Measurements from ENCODE around the gene AKAP6. TPM values are rescaled to one million over a fixed set of nuclear protein-coding genes. Genes with fewer than 3 reads are reported as not detected.

AKAP6 gene
- total RNA-seq, 1 donor from 2014 or later = 7.7 TPM

- no peaks in the 10 kb centered on the region for H3K9me3 ChIP-seq
- ATAC-seq (no peak), DNase-seq (no peak)
- no peak overlapping the region for H3K27ac ChIP-seq
- no peaks in the 10 kb centered on the region for H3K4me1 ChIP-seq
- TF ChIP-seq, protein P1, sequence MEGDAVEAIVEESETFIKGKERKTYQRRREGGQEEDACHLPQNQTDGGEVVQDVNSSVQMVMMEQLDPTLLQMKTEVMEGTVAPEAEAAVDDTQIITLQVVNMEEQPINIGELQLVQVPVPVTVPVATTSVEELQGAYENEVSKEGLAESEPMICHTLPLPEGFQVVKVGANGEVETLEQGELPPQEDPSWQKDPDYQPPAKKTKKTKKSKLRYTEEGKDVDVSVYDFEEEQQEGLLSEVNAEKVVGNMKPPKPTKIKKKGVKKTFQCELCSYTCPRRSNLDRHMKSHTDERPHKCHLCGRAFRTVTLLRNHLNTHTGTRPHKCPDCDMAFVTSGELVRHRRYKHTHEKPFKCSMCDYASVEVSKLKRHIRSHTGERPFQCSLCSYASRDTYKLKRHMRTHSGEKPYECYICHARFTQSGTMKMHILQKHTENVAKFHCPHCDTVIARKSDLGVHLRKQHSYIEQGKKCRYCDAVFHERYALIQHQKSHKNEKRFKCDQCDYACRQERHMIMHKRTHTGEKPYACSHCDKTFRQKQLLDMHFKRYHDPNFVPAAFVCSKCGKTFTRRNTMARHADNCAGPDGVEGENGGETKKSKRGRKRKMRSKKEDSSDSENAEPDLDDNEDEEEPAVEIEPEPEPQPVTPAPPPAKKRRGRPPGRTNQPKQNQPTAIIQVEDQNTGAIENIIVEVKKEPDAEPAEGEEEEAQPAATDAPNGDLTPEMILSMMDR (IDR thresholded peaks at IDR 0.05) = no peak
- intact Hi-C loops (cut with DNase I) = no loop called here
- H3K36me3 ChIP-seq = no peaks in the 10 kb centered on the region
- no peaks in the 10 kb centered on the region for H3K27me3 ChIP-seq
- no peak overlapping the region for H3K4me3 ChIP-seq
Measured at GRCh38 chr14:32336702-32337101, 7.6 kb downstream of the AKAP6 start.

- Histone ChIP-seq H3K27ac (no peak overlapping the region), H3K27me3 (no peaks in the 10 kb centered on the region), H3K36me3 (no peaks in the 10 kb centered on the region), H3K4me3 (no peak overlapping the region), H3K9me3 (no peaks in the 10 kb centered on the region), H3K4me1 (no peaks in the 10 kb centered on the region)
- ATAC-seq = no peak
- intact Hi-C loops (cut with DNase I) = no loop called here
- TF ChIP-seq, protein P1 (IDR thresholded peaks at IDR 0.05) = no peak
- DNase-seq = no peak
Measured at GRCh38 chr14:32337759-32338158, 8.7 kb downstream of the AKAP6 start.

DNA sequence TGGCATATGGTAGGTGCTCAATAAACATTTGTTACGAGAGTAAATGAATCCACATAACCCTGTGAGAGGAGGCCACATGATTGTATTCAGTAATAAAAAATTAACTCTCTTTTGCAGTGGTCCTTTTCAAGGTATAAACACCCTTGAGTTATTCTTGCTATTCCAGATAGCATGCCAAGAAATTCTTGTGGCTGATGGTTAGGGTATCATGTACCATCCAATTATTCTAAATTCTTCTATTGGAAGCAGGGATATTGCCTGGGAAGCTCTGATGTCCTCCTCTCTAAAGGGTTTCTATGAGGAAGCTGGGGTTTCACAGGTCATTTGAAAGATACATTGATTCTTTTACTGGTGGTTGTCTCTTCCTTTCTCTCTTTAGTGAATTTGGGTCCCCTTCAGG lies 10.1 kb downstream of the AKAP6 start:
- Histone ChIP-seq H3K9me3 (no peaks in the 10 kb centered on the region), H3K27ac (no peak overlapping the region), H3K36me3 (no peaks in the 10 kb centered on the region), H3K4me1 (no peaks in the 10 kb centered on the region), H3K27me3 (no peaks in the 10 kb centered on the region), H3K4me3 (no peak overlapping the region)
- TF ChIP-seq, protein P1 (IDR thresholded peaks at IDR 0.05) = no peak
- DNase-seq (no peak), ATAC-seq (no peak)
- intact Hi-C loops (cut with DNase I) = no loop called here

DNA sequence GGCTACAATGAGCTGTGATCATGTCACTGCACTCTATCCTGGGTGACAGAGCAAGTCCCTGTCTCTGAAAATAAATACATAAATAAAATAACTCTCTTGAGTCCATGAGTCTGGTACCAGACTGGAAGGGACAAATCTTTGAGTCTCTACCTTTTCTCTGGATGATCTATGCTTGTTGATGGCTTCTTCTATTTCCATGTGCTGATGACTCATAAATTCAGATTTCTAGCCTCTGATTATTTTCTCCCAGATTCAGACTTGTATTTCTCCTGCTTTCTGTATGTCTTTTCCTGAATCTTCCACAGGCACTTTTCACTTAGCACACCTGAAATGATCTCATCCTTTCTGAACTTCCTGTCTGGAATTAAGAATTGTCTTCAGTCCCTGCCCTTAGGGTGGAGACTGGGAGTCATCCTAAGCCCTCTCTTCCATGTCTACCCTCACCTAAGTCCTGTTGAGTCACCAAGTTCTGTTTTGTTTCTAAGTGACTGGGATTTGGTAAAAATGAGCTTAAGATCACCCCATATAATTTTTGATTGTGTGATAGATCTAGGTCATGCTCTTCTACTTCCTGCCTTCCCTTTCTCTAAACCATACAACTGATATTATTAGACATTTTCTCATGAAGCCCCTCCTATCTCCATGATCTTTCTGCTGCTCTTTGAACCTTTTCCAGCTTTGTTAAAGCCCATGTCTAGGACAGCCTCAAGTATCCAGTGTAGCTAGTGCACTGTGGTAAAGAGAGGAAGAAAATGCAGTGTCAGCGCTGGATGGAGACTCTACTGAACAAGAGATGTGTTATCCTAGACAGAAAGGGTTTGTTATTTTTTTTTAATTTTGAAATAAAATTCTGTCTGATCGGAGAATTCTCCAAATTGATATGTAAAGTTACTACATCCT lies 13.1 kb downstream of the AKAP6 start:
- ATAC-seq (no peak), DNase-seq (no peak)
- Histone ChIP-seq H3K4me1 (no peaks in the 10 kb centered on the region), H3K27ac (no peak overlapping the region), H3K36me3 (no peaks in the 10 kb centered on the region), H3K9me3 (no peaks in the 10 kb centered on the region), H3K27me3 (no peaks in the 10 kb centered on the region), H3K4me3 (no peak overlapping the region)
- TF ChIP-seq, protein P1 (IDR thresholded peaks at IDR 0.05) = no peak
- intact Hi-C loops (cut with DNase I) = no loop called here

DNA sequence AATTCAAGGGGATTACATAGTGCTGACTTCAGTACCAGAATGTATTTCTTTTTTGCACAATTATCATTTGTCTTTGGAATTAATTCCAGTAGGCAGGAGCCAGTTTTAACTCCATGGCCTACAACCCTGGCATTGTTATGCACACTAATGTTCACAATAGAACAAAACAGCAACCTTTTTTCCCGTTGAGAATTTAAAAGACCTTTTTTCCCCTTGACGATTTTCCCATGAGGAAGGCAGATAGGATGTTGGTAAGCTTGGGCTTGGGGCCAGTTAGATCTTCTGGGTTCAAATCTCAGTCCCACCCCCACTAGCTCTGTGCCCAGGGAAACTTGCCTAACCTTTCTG lies 13.7 kb downstream of the AKAP6 start:
- H3K4me3 ChIP-seq = no peak overlapping the region
- TF ChIP-seq, protein P1 (IDR thresholded peaks at IDR 0.05) = no peak
- no peaks in the 10 kb centered on the region for H3K9me3 ChIP-seq
- no peaks in the 10 kb centered on the region for H3K27me3 ChIP-seq
- DNase-seq = no peak
- H3K27ac ChIP-seq = no peak overlapping the region
- no peak for ATAC-seq
- H3K36me3 ChIP-seq = no peaks in the 10 kb centered on the region
- no peaks in the 10 kb centered on the region for H3K4me1 ChIP-seq
- intact Hi-C loops (cut with DNase I) = no loop called here
